Measurements from ENCODE around the gene MECP2.

The MECP2 gene

DNA sequence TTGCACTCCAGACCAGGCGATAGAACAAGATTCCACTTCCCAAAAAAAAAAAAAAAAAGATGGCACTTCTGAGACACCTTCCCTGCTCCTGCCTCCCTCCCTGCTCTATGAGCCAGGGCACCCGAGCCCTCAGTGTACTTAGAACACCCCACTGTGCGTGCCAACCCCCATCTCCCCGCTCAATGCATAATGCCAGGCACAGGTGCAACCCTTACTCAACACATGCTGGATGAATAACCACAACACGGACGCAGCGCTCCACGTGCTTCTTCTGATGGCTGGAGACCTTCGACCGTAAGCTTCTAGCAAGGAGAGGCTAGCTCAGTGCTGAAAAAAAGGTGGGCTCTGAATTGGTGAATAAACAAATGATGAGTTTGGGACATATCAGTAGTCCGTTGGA lies 57.9 kb downstream of the MECP2 start:
- WGBS (ENCODE audit: extremely low coverage, insufficient coverage, insufficient read length): no CpG with 5 or more reads among the region's 11 CpGs
- no peak overlapping the region for H3K4me3 ChIP-seq (ENCODE audit: low read depth, low read length)
- no peak overlapping the region for H3K4me2 ChIP-seq (ENCODE audit: low read length)
- H3K4ac ChIP-seq (ENCODE audit: low read depth, low read length): no peak overlapping the region
- H4K8ac ChIP-seq (ENCODE audit: low read depth, low read length): no peak overlapping the region
- H2BK12ac ChIP-seq (ENCODE audit: low read length): no peak overlapping the region
- no peak overlapping the region for H2AFZ ChIP-seq (ENCODE audit: insufficient read depth, low read length, poor library complexity)
- H4K91ac ChIP-seq (ENCODE audit: low read depth, low read length): no peak overlapping the region
- H3K79me1 ChIP-seq (ENCODE audit: low read length): no peaks in the 10 kb centered on the region
- no peak for DNase-seq
- no peaks in the 10 kb centered on the region for H3K79me2 ChIP-seq (ENCODE audit: control insufficient read depth, insufficient read depth, low read length, poor library complexity)
- H3K9me3 ChIP-seq (ENCODE audit: insufficient read depth, low read depth, low read length): no peaks in the 10 kb centered on the region
- H3K36me3 ChIP-seq (ENCODE audit: control insufficient read depth in 1 of 2, insufficient read depth in 2 of 2, low read length in 2 of 2): peaks cover 2% of the 10 kb centered on the region in 2 experiments
- H3K27ac ChIP-seq (ENCODE audit: low read depth, low read length): no peak overlapping the region
- no peak overlapping the region for H2AK5ac ChIP-seq (ENCODE audit: low read length)
- H3K27me3 ChIP-seq (ENCODE audit: insufficient read depth, low read length): no peaks in the 10 kb centered on the region
- no peak overlapping the region for H3K9ac ChIP-seq (ENCODE audit: low read length)
- no peak overlapping the region for H3K23ac ChIP-seq (ENCODE audit: low read length)
- H3K4me1 ChIP-seq (ENCODE audit: control insufficient read depth in 1 of 2, insufficient read depth in 2 of 2, low read length in 2 of 2): peaks cover 0 to 8% of the 10 kb centered on the region in 2 experiments
- H2BK120ac ChIP-seq (ENCODE audit: insufficient read depth, low read length, poor library complexity): no peak overlapping the region
- no peak overlapping the region for H3K14ac ChIP-seq (ENCODE audit: low read length)
- H4K12ac ChIP-seq (ENCODE audit: low read depth, low read length): no peak overlapping the region
- no peak overlapping the region for H3K18ac ChIP-seq (ENCODE audit: low read length)
- H2BK5ac ChIP-seq (ENCODE audit: low read depth, low read length, poor library complexity): no peak overlapping the region

DNA sequence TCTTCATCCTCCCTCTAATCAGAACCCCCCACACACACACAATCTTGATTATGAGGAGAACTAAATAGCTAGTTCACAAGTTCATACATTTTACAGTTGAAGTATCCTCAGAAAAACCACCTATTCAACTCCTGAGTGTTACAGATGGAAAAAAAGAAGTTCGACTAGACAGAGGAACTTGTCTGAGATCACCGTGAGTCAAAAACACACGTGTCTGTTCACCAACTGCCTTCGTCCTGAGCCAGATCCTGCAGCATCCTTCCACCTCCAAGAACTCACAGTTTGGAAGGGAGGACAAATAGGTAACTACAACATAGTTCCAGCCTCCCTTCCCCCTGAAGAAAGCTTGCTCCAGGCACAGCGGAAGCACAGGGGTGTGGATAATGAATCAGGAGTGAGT lies 58.9 kb downstream of the MECP2 start:
- Histone ChIP-seq H4K91ac (ENCODE audit: low read depth, low read length) (no peak overlapping the region), H3K14ac (ENCODE audit: low read length) (no peak overlapping the region), H3K79me2 (ENCODE audit: control insufficient read depth, insufficient read depth, low read length, poor library complexity) (no peaks in the 10 kb centered on the region), H3K4me2 (ENCODE audit: low read length) (no peak overlapping the region), H4K8ac (ENCODE audit: low read depth, low read length) (no peak overlapping the region), H3K23ac (ENCODE audit: low read length) (no peak overlapping the region), H3K18ac (ENCODE audit: low read length) (no peak overlapping the region), H2AK5ac (ENCODE audit: low read length) (no peak overlapping the region), H3K36me3 (ENCODE audit: control insufficient read depth in 1 of 2, insufficient read depth in 2 of 2, low read length in 2 of 2) (peaks cover 2% of the 10 kb centered on the region in 2 experiments), H3K79me1 (ENCODE audit: low read length) (no peaks in the 10 kb centered on the region), H3K27me3 (ENCODE audit: insufficient read depth, low read length) (no peaks in the 10 kb centered on the region), H3K4ac (ENCODE audit: low read depth, low read length) (no peak overlapping the region), H3K27ac (ENCODE audit: low read depth, low read length) (no peak overlapping the region), H3K9ac (ENCODE audit: low read length) (no peak overlapping the region), H3K4me1 (ENCODE audit: control insufficient read depth in 1 of 2, insufficient read depth in 2 of 2, low read length in 2 of 2) (peaks cover 0 to 8% of the 10 kb centered on the region in 2 experiments), H3K4me3 (ENCODE audit: low read depth, low read length) (no peak overlapping the region), H3K9me3 (ENCODE audit: insufficient read depth, low read depth, low read length) (no peaks in the 10 kb centered on the region), H2BK5ac (ENCODE audit: low read depth, low read length, poor library complexity) (no peak overlapping the region), H4K12ac (ENCODE audit: low read depth, low read length) (no peak overlapping the region), H2AFZ (ENCODE audit: insufficient read depth, low read length, poor library complexity) (no peak overlapping the region), H2BK120ac (ENCODE audit: insufficient read depth, low read length, poor library complexity) (no peak overlapping the region), H2BK12ac (ENCODE audit: low read length) (no peak overlapping the region)
- DNase-seq: no peak
- WGBS (ENCODE audit: extremely low coverage, insufficient coverage, insufficient read length): no CpG with 5 or more reads among the region's 5 CpGs

DNA sequence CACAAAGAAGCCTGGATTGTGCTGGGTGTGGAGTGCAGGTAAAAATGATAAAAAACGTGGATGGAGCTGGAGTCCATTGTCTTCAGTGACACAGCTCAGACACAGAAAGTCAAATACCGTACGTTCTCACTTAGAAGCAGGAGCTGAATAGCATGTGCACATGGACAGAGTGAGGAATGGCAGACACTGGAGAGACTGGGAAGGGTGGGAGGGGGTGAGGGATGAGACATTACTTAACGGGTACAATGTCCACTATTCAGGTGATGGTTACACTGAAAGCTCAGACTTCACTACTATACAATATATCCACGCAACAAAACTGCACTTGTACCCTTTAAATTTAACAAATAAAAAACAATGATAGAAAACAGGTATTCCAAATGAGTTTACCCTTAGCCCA lies 59.8 kb downstream of the MECP2 start:
- Histone ChIP-seq H2AK5ac (ENCODE audit: low read length) (no peak overlapping the region), H3K4me1 (ENCODE audit: control insufficient read depth in 1 of 2, insufficient read depth in 2 of 2, low read length in 2 of 2) (peaks cover 0 to 8% of the 10 kb centered on the region in 2 experiments), H4K91ac (ENCODE audit: low read depth, low read length) (no peak overlapping the region)

GRCh38 chrX:154036513-154036912 lies 61.0 kb downstream of the MECP2 start:
- no peak overlapping the region for H2AK5ac ChIP-seq (ENCODE audit: low read length)
- no peaks in the 10 kb centered on the region for H3K9me3 ChIP-seq (ENCODE audit: insufficient read depth, low read depth, low read length)
- no peak overlapping the region for H4K8ac ChIP-seq (ENCODE audit: low read depth, low read length)
- no CpG with 5 or more reads among the region's 8 CpGs for WGBS (ENCODE audit: extremely low coverage, insufficient coverage, insufficient read length)
- no peaks in the 10 kb centered on the region for H3K79me2 ChIP-seq (ENCODE audit: control insufficient read depth, insufficient read depth, low read length, poor library complexity)
- no peak overlapping the region for H3K14ac ChIP-seq (ENCODE audit: low read length)
- no peak overlapping the region for H3K4me3 ChIP-seq (ENCODE audit: low read depth, low read length)
- DNase-seq: no peak
- no peak overlapping the region for H2BK5ac ChIP-seq (ENCODE audit: low read depth, low read length, poor library complexity)
- no peak overlapping the region for H2BK12ac ChIP-seq (ENCODE audit: low read length)
- H4K91ac ChIP-seq (ENCODE audit: low read depth, low read length): no peak overlapping the region
- no peak overlapping the region for H3K18ac ChIP-seq (ENCODE audit: low read length)
- H3K27ac ChIP-seq (ENCODE audit: low read depth, low read length): no peak overlapping the region
- no peaks in the 10 kb centered on the region for H3K27me3 ChIP-seq (ENCODE audit: insufficient read depth, low read length)
- H3K9ac ChIP-seq (ENCODE audit: low read length): no peak overlapping the region
- H3K23ac ChIP-seq (ENCODE audit: low read length): no peak overlapping the region
- H2BK120ac ChIP-seq (ENCODE audit: insufficient read depth, low read length, poor library complexity): no peak overlapping the region
- H3K4me1 ChIP-seq (ENCODE audit: control insufficient read depth in 1 of 2, insufficient read depth in 2 of 2, low read length in 2 of 2): peaks cover 0 to 3% of the 10 kb centered on the region in 2 experiments
- H3K79me1 ChIP-seq (ENCODE audit: low read length): no peaks in the 10 kb centered on the region
- peaks cover 6 to 9% of the 10 kb centered on the region in 2 experiments for H3K36me3 ChIP-seq (ENCODE audit: control insufficient read depth in 1 of 2, insufficient read depth in 2 of 2, low read length in 2 of 2)
- H4K12ac ChIP-seq (ENCODE audit: low read depth, low read length): no peak overlapping the region
- H3K4me2 ChIP-seq (ENCODE audit: low read length): no peak overlapping the region
- no peak overlapping the region for H3K4ac ChIP-seq (ENCODE audit: low read depth, low read length)
- H2AFZ ChIP-seq (ENCODE audit: insufficient read depth, low read length, poor library complexity): no peak overlapping the region

More for the DNA sequence above, 59.8 kb downstream of the MECP2 start:
- Histone ChIP-seq H3K36me3 (ENCODE audit: control insufficient read depth in 1 of 2, insufficient read depth in 2 of 2, low read length in 2 of 2) (peaks cover 2% of the 10 kb centered on the region in 2 experiments), H3K4ac (ENCODE audit: low read depth, low read length) (no peak overlapping the region), H3K27me3 (ENCODE audit: insufficient read depth, low read length) (no peaks in the 10 kb centered on the region), H2BK5ac (ENCODE audit: low read depth, low read length, poor library complexity) (no peak overlapping the region), H4K12ac (ENCODE audit: low read depth, low read length) (no peak overlapping the region), H3K14ac (ENCODE audit: low read length) (no peak overlapping the region), H4K8ac (ENCODE audit: low read depth, low read length) (no peak overlapping the region), H3K4me2 (ENCODE audit: low read length) (no peak overlapping the region), H3K79me1 (ENCODE audit: low read length) (no peaks in the 10 kb centered on the region), H3K27ac (ENCODE audit: low read depth, low read length) (no peak overlapping the region), H2BK12ac (ENCODE audit: low read length) (no peak overlapping the region), H3K23ac (ENCODE audit: low read length) (no peak overlapping the region), H3K9me3 (ENCODE audit: insufficient read depth, low read depth, low read length) (no peaks in the 10 kb centered on the region), H3K4me3 (ENCODE audit: low read depth, low read length) (no peak overlapping the region), H3K18ac (ENCODE audit: low read length) (no peak overlapping the region), H3K9ac (ENCODE audit: low read length) (no peak overlapping the region), H2BK120ac (ENCODE audit: insufficient read depth, low read length, poor library complexity) (no peak overlapping the region), H2AFZ (ENCODE audit: insufficient read depth, low read length, poor library complexity) (no peak overlapping the region), H3K79me2 (ENCODE audit: control insufficient read depth, insufficient read depth, low read length, poor library complexity) (no peaks in the 10 kb centered on the region)
- DNase-seq: no peak
- no CpG with 5 or more reads among the region's 5 CpGs for WGBS (ENCODE audit: extremely low coverage, insufficient coverage, insufficient read length)
